T-helper 17 cell (primary cell): Measurements from ENCODE around the gene SYTL4. TPM values are rescaled to one million over a fixed set of nuclear protein-coding genes. Genes with fewer than 3 reads are reported as not detected.

Experiments used
- ATAC-seq: fragments of 150-1000 bp; cut with Tn5 transposase; 2 replicates; pipeline ENCODE4 v1.10.0; 2021; ENCODE audit warnings: mild to moderate bottlenecking, moderate library complexity
- DNase-seq, 3 donors: peaks; one replicate each; pipeline versions ENCODE4 v3.0.0 to v3.0.0-alpha.2; 2020 to 2021
- H3K9me3 ChIP-seq: one replicate; pipeline ENCODE4 v1.7.0; 2013; ENCODE audit warnings: low read length, mild to moderate bottlenecking; ENCODE audit not compliant: control insufficient read depth, poor library complexity, severe bottlenecking
- H3K27ac Mint-ChIP-seq: one replicate; pipeline ENCODE4 v1.8.0; 2022; ENCODE audit warnings: mild to moderate bottlenecking, moderate library complexity, mixed read lengths
- H3K27me3 Mint-ChIP-seq: one replicate; pipeline ENCODE4 v1.8.0; 2022; ENCODE audit warnings: mixed read lengths
- H3K36me3 Mint-ChIP-seq: one replicate; pipeline ENCODE4 v1.8.0; 2022; ENCODE audit warnings: low read depth, mixed read lengths
- H3K4me1 Mint-ChIP-seq: one replicate; pipeline ENCODE4 v1.8.0; 2022; ENCODE audit warnings: mild to moderate bottlenecking, mixed read lengths
- H3K4me3 Mint-ChIP-seq: one replicate; pipeline ENCODE4 v1.8.0; 2022; ENCODE audit warnings: mild to moderate bottlenecking, moderate library complexity, mixed read lengths
- total RNA-seq, 4 donors: library from RNA in 2 of 4; stranded (reverse) in 2 of 4; gene quantifications; one replicate each; pipeline ENCODE4 v1.2.3 and lab custom pipeline; 2022 to 2026

SYTL4 gene
- total RNA-seq, 2 donors from 2014 or later, result 0.20 to 8.2 TPM

- ATAC-seq, result no peak
- H3K27ac Mint-ChIP-seq, result no peak overlapping the region
- H3K4me3 Mint-ChIP-seq, result no peak overlapping the region
- H3K36me3 Mint-ChIP-seq, result peaks cover 2% of the 10 kb centered on the region
- no peaks in the 10 kb centered on the region for H3K9me3 ChIP-seq
- no peaks in the 10 kb centered on the region for H3K4me1 Mint-ChIP-seq
- no peaks in the 10 kb centered on the region for H3K27me3 Mint-ChIP-seq
- no peak for DNase-seq
These were observed 12.8 kb downstream of the SYTL4 start for GRCh38 chrX:100719139-100719538.

- no peak overlapping the region for H3K27ac Mint-ChIP-seq
- H3K36me3 Mint-ChIP-seq, result no peaks in the 10 kb centered on the region
- ATAC-seq, result no peak
- H3K9me3 ChIP-seq, result no peaks in the 10 kb centered on the region
- H3K27me3 Mint-ChIP-seq, result no peaks in the 10 kb centered on the region
- H3K4me3 Mint-ChIP-seq, result peak overlapping the region; percentile 57
- no peak for DNase-seq
- no peaks in the 10 kb centered on the region for H3K4me1 Mint-ChIP-seq
These were observed 14.6 kb downstream of the SYTL4 start for GRCh38 chrX:100717363-100717762.

GRCh38 chrX:100710816-100711215 is 21.1 kb downstream of the SYTL4 start:
- DNase-seq, result no peak
- H3K4me1 Mint-ChIP-seq, result no peaks in the 10 kb centered on the region
- H3K36me3 Mint-ChIP-seq, result no peaks in the 10 kb centered on the region
- H3K27ac Mint-ChIP-seq, result no peak overlapping the region
- H3K9me3 ChIP-seq, result no peaks in the 10 kb centered on the region
- no peak for ATAC-seq
- no peak overlapping the region for H3K4me3 Mint-ChIP-seq
- H3K27me3 Mint-ChIP-seq, result peaks cover 12% of the 10 kb centered on the region

- DNase-seq (no peak), ATAC-seq (no peak)
- H3K36me3 Mint-ChIP-seq, result peaks cover 3% of the 10 kb centered on the region
- H3K4me3 Mint-ChIP-seq, result no peak overlapping the region
- no peak overlapping the region for H3K27ac Mint-ChIP-seq
- H3K4me1 Mint-ChIP-seq, result no peaks in the 10 kb centered on the region
- no peaks in the 10 kb centered on the region for H3K9me3 ChIP-seq
- H3K27me3 Mint-ChIP-seq, result peaks cover 17% of the 10 kb centered on the region
These were observed 27.2 kb downstream of the SYTL4 start for GRCh38 chrX:100704581-100705203.

- no peak for ATAC-seq
- no peaks in the 10 kb centered on the region for H3K4me1 Mint-ChIP-seq
These were observed 31.1 kb downstream of the SYTL4 start for GRCh38 chrX:100700809-100701208.

GRCh38 chrX:100698551-100698950 is 33.4 kb downstream of the SYTL4 start:
- Mint-ChIP-seq H3K27me3 (peaks cover 8% of the 10 kb centered on the region), H3K4me1 (no peaks in the 10 kb centered on the region), H3K4me3 (no peak overlapping the region), H3K36me3 (peaks cover 3% of the 10 kb centered on the region), H3K27ac (no peak overlapping the region)
- ATAC-seq (no peak), DNase-seq (no peak)
- no peaks in the 10 kb centered on the region for H3K9me3 ChIP-seq

More at GRCh38 chrX:100700809-100701208, 31.1 kb downstream of the SYTL4 start:
- Mint-ChIP-seq H3K27ac (no peak overlapping the region), H3K36me3 (peaks cover 3% of the 10 kb centered on the region), H3K4me3 (no peak overlapping the region), H3K27me3 (peaks cover 6% of the 10 kb centered on the region)
- no peak for DNase-seq
- no peaks in the 10 kb centered on the region for H3K9me3 ChIP-seq

- H3K9me3 ChIP-seq, result no peaks in the 10 kb centered on the region
- peaks cover 14% of the 10 kb centered on the region for H3K27me3 Mint-ChIP-seq
- H3K4me3 Mint-ChIP-seq, result no peak overlapping the region
- H3K36me3 Mint-ChIP-seq, result peaks cover 3% of the 10 kb centered on the region
- DNase-seq, result no peak
- no peak overlapping the region for H3K27ac Mint-ChIP-seq
- no peak for ATAC-seq
- H3K4me1 Mint-ChIP-seq, result no peaks in the 10 kb centered on the region
These were observed 35.1 kb downstream of the SYTL4 start for GRCh38 chrX:100696699-100697351.

- no peak for DNase-seq
- ATAC-seq, result no peak
- no peaks in the 10 kb centered on the region for H3K9me3 ChIP-seq
- H3K36me3 Mint-ChIP-seq, result peaks cover 3% of the 10 kb centered on the region
- peaks cover 14% of the 10 kb centered on the region for H3K27me3 Mint-ChIP-seq
- no peak overlapping the region for H3K4me3 Mint-ChIP-seq
- no peaks in the 10 kb centered on the region for H3K4me1 Mint-ChIP-seq
- H3K27ac Mint-ChIP-seq, result no peak overlapping the region
These were observed 35.9 kb downstream of the SYTL4 start for GRCh38 chrX:100695991-100696390.

GRCh38 chrX:100695302-100695701 is 36.6 kb downstream of the SYTL4 start:
- ATAC-seq, result no peak
- H3K4me3 Mint-ChIP-seq, result no peak overlapping the region
- no peak overlapping the region for H3K27ac Mint-ChIP-seq
- no peaks in the 10 kb centered on the region for H3K4me1 Mint-ChIP-seq
- peaks cover 3% of the 10 kb centered on the region for H3K36me3 Mint-ChIP-seq
- DNase-seq, result no peak
- H3K27me3 Mint-ChIP-seq, result peaks cover 14% of the 10 kb centered on the region
- H3K9me3 ChIP-seq, result no peaks in the 10 kb centered on the region

- no peak for DNase-seq
- Mint-ChIP-seq H3K4me3 (no peak overlapping the region), H3K4me1 (no peaks in the 10 kb centered on the region), H3K36me3 (no peaks in the 10 kb centered on the region), H3K27ac (peak overlapping the region; percentile 74), H3K27me3 (no peaks in the 10 kb centered on the region)
- no peaks in the 10 kb centered on the region for H3K9me3 ChIP-seq
- ATAC-seq, result no peak
These were observed 44.4 kb downstream of the SYTL4 start for GRCh38 chrX:100687546-100687945.

GRCh38 chrX:100687128-100687527 is 44.8 kb downstream of the SYTL4 start:
- no peaks in the 10 kb centered on the region for H3K9me3 ChIP-seq
- H3K4me1 Mint-ChIP-seq, result no peaks in the 10 kb centered on the region

GRCh38 chrX:100685997-100686305 is 46.0 kb downstream of the SYTL4 start:
- DNase-seq, result no peak
- no peaks in the 10 kb centered on the region for H3K9me3 ChIP-seq
- H3K27me3 Mint-ChIP-seq, result no peaks in the 10 kb centered on the region
- no peak overlapping the region for H3K27ac Mint-ChIP-seq
- H3K4me3 Mint-ChIP-seq, result no peak overlapping the region
- no peak for ATAC-seq
- no peaks in the 10 kb centered on the region for H3K36me3 Mint-ChIP-seq
- H3K4me1 Mint-ChIP-seq, result no peaks in the 10 kb centered on the region

More at GRCh38 chrX:100687128-100687527, 44.8 kb downstream of the SYTL4 start:
- Mint-ChIP-seq H3K27me3 (no peaks in the 10 kb centered on the region), H3K4me3 (no peak overlapping the region), H3K36me3 (no peaks in the 10 kb centered on the region), H3K27ac (peak overlapping the region; percentile 74)
- DNase-seq (no peak), ATAC-seq (no peak)

GRCh38 chrX:100685284-100685996 is 46.5 kb downstream of the SYTL4 start:
- Mint-ChIP-seq H3K27ac (no peak overlapping the region), H3K36me3 (no peaks in the 10 kb centered on the region), H3K27me3 (no peaks in the 10 kb centered on the region), H3K4me1 (peaks cover 4% of the 10 kb centered on the region), H3K4me3 (no peak overlapping the region)
- peak; percentile 89 for ATAC-seq
- DNase-seq, result peak; percentile 11 to 50 (median 19)
- no peaks in the 10 kb centered on the region for H3K9me3 ChIP-seq
